Measurements from ENCODE around the gene BSG. TPM values are rescaled to one million over a fixed set of nuclear protein-coding genes. Genes with fewer than 3 reads are reported as not detected.

The BSG gene
- total RNA-seq = 100 to 1,000 TPM; 339 to 457 TPM
- 100 to 1,000 TPM; 259 to 372 (median 302) TPM for polyA plus RNA-seq (ENCODE audit: insufficient read length in 6 of 6)
- long read RNA-seq, donor 1, transcript BSG-210 (2 exons, 611 nt) = minor isoform, 9 of 351 reads
- long read RNA-seq, donor 1, transcript BSG-206 (3 exons, 582 nt) = major isoform, 12 of 351 reads
- long read RNA-seq, donor 1, partial matches to known transcripts = 81 of 351 reads
- long read RNA-seq, donor 1, other reads (novel, unspliced or antisense) = 249 of 351 reads
- long read RNA-seq, donor 2, transcript BSG-206 (3 exons, 582 nt) = minor isoform, 5 of 256 reads
- long read RNA-seq, donor 2, transcript BSG-210 (2 exons, 611 nt) = major isoform, 11 of 256 reads
- long read RNA-seq, donor 2, partial matches to known transcripts = 218 of 256 reads
- long read RNA-seq, donor 2, other reads (novel, unspliced or antisense) = 22 of 256 reads
- long read RNA-seq, donor 3, transcript BSG-210 (2 exons, 611 nt) = major isoform, 5 of 232 reads
- long read RNA-seq, donor 3, partial matches to known transcripts = 81 of 232 reads
- long read RNA-seq, donor 3, other reads (novel, unspliced or antisense) = 144 of 232 reads
- long read RNA-seq, donor 4, partial matches to known transcripts = 20 of 176 reads
- long read RNA-seq, donor 4, other reads (novel, unspliced or antisense) = 156 of 176 reads
- long read RNA-seq, donor 5, transcript BSG-210 (2 exons, 611 nt) = major isoform, 11 of 231 reads
- long read RNA-seq, donor 5, partial matches to known transcripts = 199 of 231 reads
- long read RNA-seq, donor 5, other reads (novel, unspliced or antisense) = 16 of 231 reads
- long read RNA-seq, donor 6, transcript BSG-210 (2 exons, 611 nt) = major isoform, 6 of 160 reads
- long read RNA-seq, donor 6, transcript BSG-206 (3 exons, 582 nt) = major isoform, 6 of 160 reads
- long read RNA-seq, donor 6, partial matches to known transcripts = 13 of 160 reads
- long read RNA-seq, donor 6, other reads (novel, unspliced or antisense) = 135 of 160 reads
- long read RNA-seq, donor 7, partial matches to known transcripts = 15 of 85 reads
- long read RNA-seq, donor 7, other reads (novel, unspliced or antisense) = 69 of 85 reads
- long read RNA-seq, donor 8, transcript BSG-206 (3 exons, 582 nt) = major isoform, 7 of 196 reads
- long read RNA-seq, donor 8, partial matches to known transcripts = 44 of 196 reads
- long read RNA-seq, donor 8, other reads (novel, unspliced or antisense) = 143 of 196 reads
- long read RNA-seq, donor 9 = 0 reads
- long read RNA-seq, donor 10, partial matches to known transcripts = 5 of 163 reads
- long read RNA-seq, donor 10, other reads (novel, unspliced or antisense) = 158 of 163 reads
- long read RNA-seq, donor 11 = 0 reads
- long read RNA-seq, donor 12, transcript BSG-206 (3 exons, 582 nt) = major isoform, 6 of 237 reads
- long read RNA-seq, donor 12, partial matches to known transcripts = 44 of 237 reads
- long read RNA-seq, donor 12, other reads (novel, unspliced or antisense) = 184 of 237 reads

- intact Hi-C loops (cut with DNase I) = no loop called here
- no peaks in the 10 kb centered on the region for H3K27me3 ChIP-seq
- peak within 1 kb of the TSS; percentile 91 to 93 for H3K27ac ChIP-seq
- no peaks in the 10 kb centered on the region for H3K9me3 ChIP-seq
- DNase-seq (peak; percentile 98 to 100 (median 99)), ATAC-seq (peak; percentile 85)
- H3K4me1 ChIP-seq = peaks cover 16 to 48% of the 10 kb centered on the region in 2 donors
- peaks cover 0 to 2% of the 10 kb centered on the region in 2 donors for H3K36me3 ChIP-seq
- H3K4me3 ChIP-seq = peak within 1 kb of the TSS; percentile 87 to 95
- TF ChIP-seq, protein P1, sequence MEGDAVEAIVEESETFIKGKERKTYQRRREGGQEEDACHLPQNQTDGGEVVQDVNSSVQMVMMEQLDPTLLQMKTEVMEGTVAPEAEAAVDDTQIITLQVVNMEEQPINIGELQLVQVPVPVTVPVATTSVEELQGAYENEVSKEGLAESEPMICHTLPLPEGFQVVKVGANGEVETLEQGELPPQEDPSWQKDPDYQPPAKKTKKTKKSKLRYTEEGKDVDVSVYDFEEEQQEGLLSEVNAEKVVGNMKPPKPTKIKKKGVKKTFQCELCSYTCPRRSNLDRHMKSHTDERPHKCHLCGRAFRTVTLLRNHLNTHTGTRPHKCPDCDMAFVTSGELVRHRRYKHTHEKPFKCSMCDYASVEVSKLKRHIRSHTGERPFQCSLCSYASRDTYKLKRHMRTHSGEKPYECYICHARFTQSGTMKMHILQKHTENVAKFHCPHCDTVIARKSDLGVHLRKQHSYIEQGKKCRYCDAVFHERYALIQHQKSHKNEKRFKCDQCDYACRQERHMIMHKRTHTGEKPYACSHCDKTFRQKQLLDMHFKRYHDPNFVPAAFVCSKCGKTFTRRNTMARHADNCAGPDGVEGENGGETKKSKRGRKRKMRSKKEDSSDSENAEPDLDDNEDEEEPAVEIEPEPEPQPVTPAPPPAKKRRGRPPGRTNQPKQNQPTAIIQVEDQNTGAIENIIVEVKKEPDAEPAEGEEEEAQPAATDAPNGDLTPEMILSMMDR (IDR thresholded peaks at IDR 0.05) = peak in 1 of 2 donors; percentile 30
Measured at GRCh38 chr19:572140-572742, at the start of gene BSG. Gene BSG (plus strand): TSS chr19:572596. CDS start chr19:572635, 39 bp downstream.

DNA sequence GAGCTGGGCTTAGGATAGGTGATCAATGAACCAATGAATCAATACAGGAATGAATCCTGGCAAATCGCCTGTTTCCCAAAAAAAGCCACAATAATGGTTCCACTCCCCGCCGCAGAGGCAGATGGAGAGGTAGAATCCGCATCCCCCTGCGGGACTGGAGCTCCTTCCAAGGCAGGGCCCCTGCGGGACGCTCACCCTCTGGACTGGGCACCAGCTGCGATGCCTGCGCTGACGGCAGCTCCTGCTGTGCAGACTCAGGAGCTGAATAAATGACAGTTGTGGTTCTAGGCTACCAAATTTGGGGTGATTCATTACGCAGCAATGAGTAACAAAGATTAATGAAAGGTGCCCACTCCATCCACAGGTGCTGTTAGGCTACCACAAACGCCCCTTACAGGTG, 49.7 kb upstream of the BSG start:
- DNase-seq (no peak), ATAC-seq (no peak)
- no peak overlapping the region for H3K4me3 ChIP-seq
- TF ChIP-seq, protein P1 (IDR thresholded peaks at IDR 0.05) = no peak
- peaks cover 0 to 6% of the 10 kb centered on the region in 2 donors for H3K36me3 ChIP-seq
- intact Hi-C loops (cut with DNase I) = no loop called here
- H3K9me3 ChIP-seq = no peaks in the 10 kb centered on the region
- H3K4me1 ChIP-seq = no peaks in the 10 kb centered on the region
- H3K27ac ChIP-seq = no peak overlapping the region
- H3K27me3 ChIP-seq = peaks cover 0 to 23% of the 10 kb centered on the region in 2 donors

- no peaks in the 10 kb centered on the region for H3K4me1 ChIP-seq
- peaks cover 0 to 18% of the 10 kb centered on the region in 2 donors for H3K27me3 ChIP-seq
- TF ChIP-seq, protein P1 (IDR thresholded peaks at IDR 0.05) = no peak
- H3K9me3 ChIP-seq = no peaks in the 10 kb centered on the region
- DNase-seq = peak in 1 of 4 donors; percentile 78
- H3K4me3 ChIP-seq = no peak overlapping the region
- intact Hi-C loops (cut with DNase I) = no loop called here
- ATAC-seq = no peak
- peaks cover 0 to 6% of the 10 kb centered on the region in 2 donors for H3K36me3 ChIP-seq
- no peak overlapping the region for H3K27ac ChIP-seq
Measured at GRCh38 chr19:524062-524674, 48.2 kb upstream of the BSG start.

- Histone ChIP-seq H3K4me3 (no peak overlapping the region), H3K27ac (no peak overlapping the region), H3K27me3 (peaks cover 0 to 18% of the 10 kb centered on the region in 2 donors), H3K4me1 (no peaks in the 10 kb centered on the region), H3K9me3 (no peaks in the 10 kb centered on the region), H3K36me3 (no peaks in the 10 kb centered on the region)
- TF ChIP-seq, protein P1 (IDR thresholded peaks at IDR 0.05) = no peak
- intact Hi-C loops (cut with DNase I) = no loop called here
- ATAC-seq (no peak), DNase-seq (no peak)
Measured at GRCh38 chr19:525029-525428, 47.4 kb upstream of the BSG start.
